ENCODE data around the gene CGN. TPM values are rescaled to one million over a fixed set of nuclear protein-coding genes. Genes with fewer than 3 reads are reported as not detected.

Gene CGN
- total and polyA plus RNA-seq, 2 experiments from 2014 or later = 11.8 to 37.0 TPM

DNA sequence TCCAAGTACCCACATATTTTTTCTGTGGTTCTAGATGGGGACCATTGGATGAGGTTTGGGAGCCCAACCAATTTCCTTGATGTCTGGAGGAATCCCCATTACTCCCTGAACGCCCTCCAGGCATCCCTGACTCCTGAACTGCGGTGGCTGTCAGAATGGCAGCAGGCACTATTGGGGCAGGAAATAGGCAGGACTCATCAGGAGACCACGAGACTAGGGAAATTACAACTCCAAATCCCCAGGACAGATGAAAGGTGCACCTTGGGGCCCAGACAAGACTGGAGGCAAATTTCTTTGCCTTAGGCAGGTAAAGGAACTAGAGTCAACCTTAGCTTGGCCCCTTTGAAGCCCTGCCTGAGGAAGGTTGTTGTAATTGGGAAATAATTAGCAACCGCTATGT lies 1.1 kb downstream of the CGN start:
- ATAC-seq (no peak), DNase-seq (ENCODE audit: low spot score) (no peak)
- H3K27ac Mint-ChIP-seq = no peak overlapping the region; the same call in 1 of the 2 replicates

More for the DNA sequence above, 1.1 kb downstream of the CGN start:
- H4K20me1 ChIP-seq (replicated peaks; ENCODE audit: insufficient read depth) = peaks cover 7% of the 10 kb centered on the region; the same call in 1 of the 2 replicates
- Mint-ChIP-seq H3K36me3 (ENCODE audit: low read depth) (peaks cover 10% of the 10 kb centered on the region), H3K4me3 (peak overlapping the region; percentile 85), H3K27me3 (ENCODE audit: insufficient read depth, low read depth, poor library complexity) (peaks cover 5% of the 10 kb centered on the region), H3K4me1 (peaks cover 40% of the 10 kb centered on the region), H3K9me3 (no peaks in the 10 kb centered on the region)
- H3F3A ChIP-seq (replicated peaks; ENCODE audit: low read depth) = peaks cover 37% of the 10 kb centered on the region
- H3K27me3 ChIP-seq (ENCODE audit: insufficient read depth) = no peaks in the 10 kb centered on the region
- no peak overlapping the region for H2AFZ ChIP-seq
- peaks cover 40% of the 10 kb centered on the region for H3K79me2 ChIP-seq (replicated peaks; ENCODE audit: insufficient read depth)
- H3K4me3 ChIP-seq = peak overlapping the region; percentile 91
- no peaks in the 10 kb centered on the region for H3K36me3 ChIP-seq (ENCODE audit: insufficient read depth)
- H3K4me2 ChIP-seq = peak overlapping the region; percentile 96
- no peaks in the 10 kb centered on the region for H3K9me2 ChIP-seq (ENCODE audit: insufficient read depth)
- peaks cover 47% of the 10 kb centered on the region for H3K4me1 ChIP-seq (ENCODE audit: insufficient read depth)
- TF ChIP-seq NANOG (IDR thresholded peaks at IDR 0.05; ENCODE audit: borderline replicate concordance) = no peak
- TF ChIP-seq, protein P1, sequence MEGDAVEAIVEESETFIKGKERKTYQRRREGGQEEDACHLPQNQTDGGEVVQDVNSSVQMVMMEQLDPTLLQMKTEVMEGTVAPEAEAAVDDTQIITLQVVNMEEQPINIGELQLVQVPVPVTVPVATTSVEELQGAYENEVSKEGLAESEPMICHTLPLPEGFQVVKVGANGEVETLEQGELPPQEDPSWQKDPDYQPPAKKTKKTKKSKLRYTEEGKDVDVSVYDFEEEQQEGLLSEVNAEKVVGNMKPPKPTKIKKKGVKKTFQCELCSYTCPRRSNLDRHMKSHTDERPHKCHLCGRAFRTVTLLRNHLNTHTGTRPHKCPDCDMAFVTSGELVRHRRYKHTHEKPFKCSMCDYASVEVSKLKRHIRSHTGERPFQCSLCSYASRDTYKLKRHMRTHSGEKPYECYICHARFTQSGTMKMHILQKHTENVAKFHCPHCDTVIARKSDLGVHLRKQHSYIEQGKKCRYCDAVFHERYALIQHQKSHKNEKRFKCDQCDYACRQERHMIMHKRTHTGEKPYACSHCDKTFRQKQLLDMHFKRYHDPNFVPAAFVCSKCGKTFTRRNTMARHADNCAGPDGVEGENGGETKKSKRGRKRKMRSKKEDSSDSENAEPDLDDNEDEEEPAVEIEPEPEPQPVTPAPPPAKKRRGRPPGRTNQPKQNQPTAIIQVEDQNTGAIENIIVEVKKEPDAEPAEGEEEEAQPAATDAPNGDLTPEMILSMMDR (conservative IDR thresholded peaks at IDR 0.05; ENCODE audit: low read depth in 2 of 2) = no peak
- TF ChIP-seq JUNB (IDR thresholded peaks at IDR 0.05; ENCODE audit: unreplicated experiment) = no peak
- TF ChIP-seq ZNF331 (CRISPR knock-in tag; IDR thresholded peaks at IDR 0.05; ENCODE audit: low read depth) = no peak
- TF ChIP-seq, protein P2, sequence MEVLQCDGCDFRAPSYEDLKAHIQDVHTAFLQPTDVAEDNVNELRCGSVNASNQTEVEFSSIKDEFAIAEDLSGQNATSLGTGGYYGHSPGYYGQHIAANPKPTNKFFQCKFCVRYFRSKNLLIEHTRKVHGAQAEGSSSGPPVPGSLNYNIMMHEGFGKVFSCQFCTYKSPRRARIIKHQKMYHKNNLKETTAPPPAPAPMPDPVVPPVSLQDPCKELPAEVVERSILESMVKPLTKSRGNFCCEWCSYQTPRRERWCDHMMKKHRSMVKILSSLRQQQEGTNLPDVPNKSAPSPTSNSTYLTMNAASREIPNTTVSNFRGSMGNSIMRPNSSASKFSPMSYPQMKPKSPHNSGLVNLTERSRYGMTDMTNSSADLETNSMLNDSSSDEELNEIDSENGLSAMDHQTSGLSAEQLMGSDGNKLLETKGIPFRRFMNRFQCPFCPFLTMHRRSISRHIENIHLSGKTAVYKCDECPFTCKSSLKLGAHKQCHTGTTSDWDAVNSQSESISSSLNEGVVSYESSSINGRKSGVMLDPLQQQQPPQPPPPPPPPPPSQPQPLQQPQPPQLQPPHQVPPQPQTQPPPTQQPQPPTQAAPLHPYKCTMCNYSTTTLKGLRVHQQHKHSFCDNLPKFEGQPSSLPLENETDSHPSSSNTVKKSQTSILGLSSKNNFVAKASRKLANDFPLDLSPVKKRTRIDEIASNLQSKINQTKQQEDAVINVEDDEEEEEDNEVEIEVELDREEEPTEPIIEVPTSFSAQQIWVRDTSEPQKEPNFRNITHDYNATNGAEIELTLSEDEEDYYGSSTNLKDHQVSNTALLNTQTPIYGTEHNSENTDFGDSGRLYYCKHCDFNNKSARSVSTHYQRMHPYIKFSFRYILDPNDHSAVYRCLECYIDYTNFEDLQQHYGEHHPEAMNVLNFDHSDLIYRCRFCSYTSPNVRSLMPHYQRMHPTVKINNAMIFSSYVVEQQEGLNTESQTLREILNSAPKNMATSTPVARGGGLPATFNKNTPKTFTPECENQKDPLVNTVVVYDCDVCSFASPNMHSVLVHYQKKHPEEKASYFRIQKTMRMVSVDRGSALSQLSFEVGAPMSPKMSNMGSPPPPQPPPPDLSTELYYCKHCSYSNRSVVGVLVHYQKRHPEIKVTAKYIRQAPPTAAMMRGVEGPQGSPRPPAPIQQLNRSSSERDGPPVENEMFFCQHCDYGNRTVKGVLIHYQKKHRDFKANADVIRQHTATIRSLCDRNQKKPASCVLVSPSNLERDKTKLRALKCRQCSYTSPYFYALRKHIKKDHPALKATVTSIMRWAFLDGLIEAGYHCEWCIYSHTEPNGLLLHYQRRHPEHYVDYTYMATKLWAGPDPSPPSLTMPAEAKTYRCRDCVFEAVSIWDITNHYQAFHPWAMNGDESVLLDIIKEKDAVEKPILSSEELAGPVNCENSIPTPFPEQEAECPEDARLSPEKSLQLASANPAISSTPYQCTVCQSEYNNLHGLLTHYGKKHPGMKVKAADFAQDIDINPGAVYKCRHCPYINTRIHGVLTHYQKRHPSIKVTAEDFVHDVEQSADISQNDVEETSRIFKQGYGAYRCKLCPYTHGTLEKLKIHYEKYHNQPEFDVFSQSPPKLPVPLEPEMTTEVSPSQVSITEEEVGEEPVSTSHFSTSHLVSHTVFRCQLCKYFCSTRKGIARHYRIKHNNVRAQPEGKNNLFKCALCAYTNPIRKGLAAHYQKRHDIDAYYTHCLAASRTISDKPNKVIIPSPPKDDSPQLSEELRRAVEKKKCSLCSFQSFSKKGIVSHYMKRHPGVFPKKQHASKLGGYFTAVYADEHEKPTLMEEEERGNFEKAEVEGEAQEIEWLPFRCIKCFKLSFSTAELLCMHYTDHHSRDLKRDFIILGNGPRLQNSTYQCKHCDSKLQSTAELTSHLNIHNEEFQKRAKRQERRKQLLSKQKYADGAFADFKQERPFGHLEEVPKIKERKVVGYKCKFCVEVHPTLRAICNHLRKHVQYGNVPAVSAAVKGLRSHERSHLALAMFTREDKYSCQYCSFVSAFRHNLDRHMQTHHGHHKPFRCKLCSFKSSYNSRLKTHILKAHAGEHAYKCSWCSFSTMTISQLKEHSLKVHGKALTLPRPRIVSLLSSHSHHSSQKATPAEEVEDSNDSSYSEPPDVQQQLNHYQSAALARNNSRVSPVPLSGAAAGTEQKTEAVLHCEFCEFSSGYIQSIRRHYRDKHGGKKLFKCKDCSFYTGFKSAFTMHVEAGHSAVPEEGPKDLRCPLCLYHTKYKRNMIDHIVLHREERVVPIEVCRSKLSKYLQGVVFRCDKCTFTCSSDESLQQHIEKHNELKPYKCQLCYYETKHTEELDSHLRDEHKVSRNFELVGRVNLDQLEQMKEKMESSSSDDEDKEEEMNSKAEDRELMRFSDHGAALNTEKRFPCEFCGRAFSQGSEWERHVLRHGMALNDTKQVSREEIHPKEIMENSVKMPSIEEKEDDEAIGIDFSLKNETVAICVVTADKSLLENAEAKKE (CRISPR knock-in tag; IDR thresholded peaks at IDR 0.05) = no peak
- no peak for TF ChIP-seq CREB1 (CRISPR knock-in tag; IDR thresholded peaks at IDR 0.05; ENCODE audit: low read depth)
- TF ChIP-seq EZH2phosphoT487 (IDR thresholded peaks at IDR 0.05; ENCODE audit: unreplicated experiment) = no peak
- TF ChIP-seq, protein P3, sequence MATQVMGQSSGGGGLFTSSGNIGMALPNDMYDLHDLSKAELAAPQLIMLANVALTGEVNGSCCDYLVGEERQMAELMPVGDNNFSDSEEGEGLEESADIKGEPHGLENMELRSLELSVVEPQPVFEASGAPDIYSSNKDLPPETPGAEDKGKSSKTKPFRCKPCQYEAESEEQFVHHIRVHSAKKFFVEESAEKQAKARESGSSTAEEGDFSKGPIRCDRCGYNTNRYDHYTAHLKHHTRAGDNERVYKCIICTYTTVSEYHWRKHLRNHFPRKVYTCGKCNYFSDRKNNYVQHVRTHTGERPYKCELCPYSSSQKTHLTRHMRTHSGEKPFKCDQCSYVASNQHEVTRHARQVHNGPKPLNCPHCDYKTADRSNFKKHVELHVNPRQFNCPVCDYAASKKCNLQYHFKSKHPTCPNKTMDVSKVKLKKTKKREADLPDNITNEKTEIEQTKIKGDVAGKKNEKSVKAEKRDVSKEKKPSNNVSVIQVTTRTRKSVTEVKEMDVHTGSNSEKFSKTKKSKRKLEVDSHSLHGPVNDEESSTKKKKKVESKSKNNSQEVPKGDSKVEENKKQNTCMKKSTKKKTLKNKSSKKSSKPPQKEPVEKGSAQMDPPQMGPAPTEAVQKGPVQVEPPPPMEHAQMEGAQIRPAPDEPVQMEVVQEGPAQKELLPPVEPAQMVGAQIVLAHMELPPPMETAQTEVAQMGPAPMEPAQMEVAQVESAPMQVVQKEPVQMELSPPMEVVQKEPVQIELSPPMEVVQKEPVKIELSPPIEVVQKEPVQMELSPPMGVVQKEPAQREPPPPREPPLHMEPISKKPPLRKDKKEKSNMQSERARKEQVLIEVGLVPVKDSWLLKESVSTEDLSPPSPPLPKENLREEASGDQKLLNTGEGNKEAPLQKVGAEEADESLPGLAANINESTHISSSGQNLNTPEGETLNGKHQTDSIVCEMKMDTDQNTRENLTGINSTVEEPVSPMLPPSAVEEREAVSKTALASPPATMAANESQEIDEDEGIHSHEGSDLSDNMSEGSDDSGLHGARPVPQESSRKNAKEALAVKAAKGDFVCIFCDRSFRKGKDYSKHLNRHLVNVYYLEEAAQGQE (IDR thresholded peaks at IDR 0.05; ENCODE audit: unreplicated experiment) = no peak
- TF ChIP-seq POLR2AphosphoS5 (IDR thresholded peaks at IDR 0.05; ENCODE audit: low read depth) = no peak
- TF ChIP-seq, protein P4, sequence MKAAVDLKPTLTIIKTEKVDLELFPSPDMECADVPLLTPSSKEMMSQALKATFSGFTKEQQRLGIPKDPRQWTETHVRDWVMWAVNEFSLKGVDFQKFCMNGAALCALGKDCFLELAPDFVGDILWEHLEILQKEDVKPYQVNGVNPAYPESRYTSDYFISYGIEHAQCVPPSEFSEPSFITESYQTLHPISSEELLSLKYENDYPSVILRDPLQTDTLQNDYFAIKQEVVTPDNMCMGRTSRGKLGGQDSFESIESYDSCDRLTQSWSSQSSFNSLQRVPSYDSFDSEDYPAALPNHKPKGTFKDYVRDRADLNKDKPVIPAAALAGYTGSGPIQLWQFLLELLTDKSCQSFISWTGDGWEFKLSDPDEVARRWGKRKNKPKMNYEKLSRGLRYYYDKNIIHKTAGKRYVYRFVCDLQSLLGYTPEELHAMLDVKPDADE (IDR thresholded peaks at IDR 0.05) = no peak
- TF ChIP-seq ZNF114 (CRISPR knock-in tag; IDR thresholded peaks at IDR 0.05) = no peak
- no peak for TF ChIP-seq EZH2 (IDR thresholded peaks at IDR 0.05; ENCODE audit: low read depth, unreplicated experiment)
- no peak for TF ChIP-seq STAT1 (IDR thresholded peaks at IDR 0.05; ENCODE audit: unreplicated experiment)
- peak overlapping the region; percentile 94 for H3K27ac ChIP-seq (ENCODE audit: low read depth)

Measured in GM23338 (cell line).